GM19351 (cell line): ENCODE data around the gene ADCY2.

Source experiments
- ATAC-seq: cut with Tn5 transposase; IDR thresholded peaks from one replicate; pipeline ENCODE4 v1.9.1; 2021; ENCODE audit warnings: mild to moderate bottlenecking, moderate library complexity; ENCODE audit not compliant: unreplicated experiment

Gene ADCY2

DNA sequence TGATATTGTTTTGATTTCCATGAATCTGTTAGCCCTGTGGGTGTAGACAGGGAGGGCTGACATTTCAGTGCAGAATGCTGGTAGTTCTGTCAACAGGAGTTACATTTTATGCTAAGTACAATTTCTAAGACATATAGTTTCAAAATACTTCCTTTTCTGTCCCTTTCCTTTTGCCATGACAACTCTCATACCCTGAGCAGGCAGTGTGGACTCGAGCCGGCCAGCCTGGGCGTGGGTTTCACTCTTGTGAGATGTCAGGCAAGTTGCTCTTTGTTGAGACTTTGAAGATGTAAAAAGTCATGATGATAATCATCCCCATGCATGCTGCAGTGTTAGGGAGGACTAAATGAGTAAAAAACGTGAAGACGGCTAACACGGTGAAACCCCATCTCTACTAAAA is 257.1 kb downstream of the ADCY2 start:
- ATAC-seq = no peak

DNA sequence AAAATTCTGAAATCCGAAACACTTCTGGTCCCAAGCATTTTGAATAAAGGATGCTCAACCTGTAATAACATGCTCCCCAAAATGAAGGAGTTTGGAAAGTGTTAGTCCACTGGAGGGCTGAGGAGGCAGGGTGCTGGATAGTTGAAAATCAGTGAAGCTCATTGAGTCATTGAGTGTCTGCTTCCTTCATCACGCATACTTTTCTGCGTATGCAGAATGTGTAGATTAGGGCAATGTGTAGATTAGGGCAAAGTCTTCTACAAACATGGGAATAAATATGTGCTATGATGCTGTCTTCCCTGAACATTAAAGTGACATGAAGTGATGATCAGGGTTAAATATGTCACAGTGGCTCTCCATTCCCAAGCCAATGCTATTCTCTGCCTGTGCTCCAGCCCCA is 261.2 kb downstream of the ADCY2 start:
- no peak for ATAC-seq

DNA sequence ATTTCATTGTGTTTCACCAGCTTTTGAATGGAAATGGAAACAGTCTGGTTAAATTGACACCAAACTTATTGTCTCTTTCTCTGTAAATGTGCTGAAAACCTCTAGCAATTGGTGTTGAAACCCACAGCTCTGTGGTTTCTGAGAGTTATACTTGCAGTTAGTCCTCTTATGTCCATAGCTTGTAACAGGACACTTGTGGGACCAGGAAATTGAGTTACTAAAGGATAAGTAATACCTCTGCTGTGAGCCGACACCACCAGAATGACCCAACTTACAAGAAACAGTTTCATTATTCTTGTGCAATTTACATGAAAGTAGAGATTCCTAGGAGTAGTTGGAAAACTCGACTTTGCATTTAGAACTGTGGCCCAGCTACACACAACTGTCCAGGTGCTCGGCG is 263.5 kb downstream of the ADCY2 start:
- ATAC-seq = no peak

DNA sequence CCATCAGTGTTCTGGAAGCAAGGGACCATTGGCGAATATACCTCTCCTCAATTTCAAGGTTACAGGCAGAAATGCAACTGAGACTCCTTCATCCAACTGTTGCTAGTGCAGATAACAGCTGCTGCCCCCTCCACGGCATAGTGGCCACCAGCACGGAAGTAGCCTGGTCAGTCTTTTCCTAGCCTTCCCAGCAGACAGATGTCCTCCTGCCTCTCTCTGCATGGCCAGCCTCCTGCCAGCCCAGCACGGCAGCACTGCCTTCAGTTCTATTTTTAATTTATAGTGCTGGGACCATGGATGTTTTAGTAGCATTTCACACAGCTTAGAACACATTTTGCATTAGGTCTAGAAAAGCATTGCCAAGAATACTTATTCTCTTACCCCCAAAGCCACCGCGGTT is 266.4 kb downstream of the ADCY2 start:
- ATAC-seq = no peak

DNA sequence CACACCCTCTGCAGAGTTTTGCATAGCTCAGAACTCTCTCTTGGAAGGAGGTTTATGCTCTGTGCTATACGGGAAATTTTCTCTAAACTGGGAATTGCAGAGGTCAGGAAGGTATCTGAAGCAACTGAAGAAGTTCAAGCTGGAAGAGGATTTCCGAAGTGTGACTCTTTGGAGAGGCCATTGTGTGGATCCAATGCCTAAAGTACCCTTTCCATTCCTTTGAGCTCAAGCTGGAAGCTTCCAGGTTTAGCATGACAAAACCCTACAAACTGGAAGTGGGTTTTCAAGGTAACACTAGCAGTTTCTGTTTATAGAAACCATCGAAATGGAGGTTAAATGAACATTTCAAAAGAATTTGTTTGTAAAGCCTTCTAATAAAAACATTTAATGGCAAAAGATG is 267.9 kb downstream of the ADCY2 start:
- ATAC-seq = no peak

DNA sequence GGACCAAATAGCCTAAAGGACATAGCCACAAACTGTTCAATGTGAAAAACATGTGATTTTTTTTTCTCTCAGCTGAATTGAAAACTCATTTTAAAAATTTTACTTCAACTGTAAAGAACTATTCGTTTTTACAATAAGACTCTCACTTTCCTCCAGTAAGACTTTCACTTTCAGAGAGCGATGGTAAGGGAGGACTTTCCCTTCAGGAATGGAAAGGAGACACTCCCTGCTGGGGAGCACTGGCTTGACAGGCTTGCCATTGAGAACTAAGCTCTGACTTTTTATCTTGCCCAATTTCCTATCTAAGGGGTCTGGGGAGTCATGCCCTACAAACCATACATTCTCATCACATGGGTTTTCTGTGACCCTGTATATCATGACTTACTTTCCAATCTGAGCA is 268.3 kb downstream of the ADCY2 start:
- no peak for ATAC-seq

DNA sequence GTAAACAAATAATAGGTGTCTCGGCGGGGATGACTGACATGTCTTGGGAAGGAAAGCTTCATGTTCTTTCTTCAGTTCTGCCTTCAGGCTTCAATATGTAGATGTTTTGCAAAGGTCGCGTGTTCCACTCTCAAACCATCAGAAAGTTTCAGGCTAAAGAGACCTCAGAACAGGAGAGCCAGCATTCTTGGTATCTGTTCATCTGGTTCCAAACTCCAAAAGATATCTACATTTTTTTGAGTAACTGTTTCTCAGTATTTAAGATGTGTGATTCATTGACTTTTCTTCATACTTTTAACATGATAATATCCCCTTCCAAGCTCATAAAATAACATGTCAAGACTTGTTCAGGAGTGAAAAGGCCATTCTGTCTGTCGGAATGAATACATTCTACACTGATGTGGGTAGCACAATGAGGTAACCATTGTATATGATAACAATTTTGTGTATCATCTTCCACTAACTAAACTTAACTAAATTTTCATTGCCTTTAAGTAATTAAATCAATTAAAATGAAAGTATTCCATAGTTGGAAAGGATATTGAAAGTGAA is 271.4 kb downstream of the ADCY2 start:
- ATAC-seq = no peak

DNA sequence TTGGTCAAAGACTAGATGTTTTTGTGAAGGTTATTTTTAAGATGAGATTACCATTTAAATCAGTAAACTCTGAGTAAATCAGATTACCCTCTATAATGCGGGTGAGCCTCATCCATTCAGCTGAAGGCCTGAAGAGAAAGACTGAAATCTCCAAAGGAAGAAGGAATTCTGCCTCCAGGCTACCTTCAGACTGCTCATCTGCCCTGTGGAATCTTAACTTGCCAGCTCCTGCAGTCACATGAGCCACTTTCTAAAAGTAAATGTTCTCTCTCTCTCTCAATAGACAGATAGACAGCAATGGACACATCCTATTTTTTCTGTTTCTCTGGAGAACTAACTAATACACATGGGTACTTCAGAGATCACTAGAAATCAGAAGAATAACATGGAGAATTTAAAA is 272.2 kb downstream of the ADCY2 start:
- no peak for ATAC-seq

DNA sequence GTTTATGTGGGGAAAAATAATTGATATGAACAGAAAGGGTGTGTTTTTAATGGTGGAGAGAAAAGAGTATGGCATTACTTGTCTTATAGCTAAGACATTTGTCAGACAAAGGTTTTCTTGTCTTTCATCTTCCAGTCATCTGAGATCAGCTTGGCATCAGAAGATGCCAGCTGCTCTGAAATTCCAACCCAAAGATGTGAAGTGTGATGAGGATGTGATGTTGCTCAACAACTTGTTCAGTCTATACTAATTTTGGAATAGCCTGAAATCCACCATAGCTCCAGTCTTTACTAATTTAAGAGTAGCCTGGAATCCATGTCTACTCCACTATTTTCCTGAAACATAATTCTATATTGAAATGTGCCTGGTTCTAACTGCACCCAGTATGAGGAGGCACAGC is 272.7 kb downstream of the ADCY2 start:
- ATAC-seq = no peak

DNA sequence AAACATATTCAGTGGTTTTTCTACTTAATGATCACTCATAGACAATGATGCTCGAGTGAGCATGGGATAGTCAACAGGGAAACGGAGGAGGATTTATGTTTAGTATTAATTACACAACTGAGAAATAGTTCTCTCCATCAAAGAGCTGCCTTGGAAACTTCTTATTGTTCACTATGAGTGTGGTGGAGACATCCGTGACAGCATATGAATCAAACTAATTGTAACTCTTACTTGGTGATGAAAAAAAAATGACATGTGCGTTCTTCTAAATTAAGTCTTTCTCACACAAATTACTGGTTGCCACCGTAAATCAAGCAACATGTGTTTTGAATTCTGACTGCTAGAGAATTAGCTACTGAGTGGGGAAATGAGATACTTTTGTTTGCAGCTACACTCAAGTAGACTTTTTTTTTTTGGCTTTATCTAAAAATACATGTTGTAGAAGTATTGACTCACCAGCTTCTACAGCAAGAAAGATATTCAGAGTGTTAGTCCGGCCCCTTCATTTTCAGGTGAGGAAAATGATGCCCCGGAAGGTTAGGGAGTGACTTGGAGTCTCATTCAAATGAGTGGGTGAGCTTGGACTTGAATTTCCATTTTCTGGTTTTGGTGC is 275.5 kb downstream of the ADCY2 start:
- no peak for ATAC-seq

DNA sequence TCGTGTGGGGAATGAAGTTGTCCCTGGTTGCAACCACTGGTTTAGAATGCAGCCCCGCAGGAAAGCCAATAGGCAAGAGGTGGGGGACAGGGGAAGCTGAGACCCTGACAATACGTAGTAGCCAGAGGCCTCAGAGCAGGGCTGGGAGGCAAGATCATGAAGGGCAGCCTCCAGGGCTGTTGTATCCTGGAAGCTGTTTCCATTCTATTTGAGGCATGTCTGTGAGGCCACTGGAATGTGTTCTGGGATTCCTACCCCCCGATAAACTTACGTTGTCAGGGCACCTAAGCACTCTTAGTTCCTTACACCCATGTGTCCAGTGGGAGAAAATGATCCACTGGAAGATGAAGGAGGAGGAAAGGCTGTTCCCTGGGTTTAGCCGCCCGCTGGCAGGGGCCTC is 277.7 kb downstream of the ADCY2 start:
- ATAC-seq = no peak

DNA sequence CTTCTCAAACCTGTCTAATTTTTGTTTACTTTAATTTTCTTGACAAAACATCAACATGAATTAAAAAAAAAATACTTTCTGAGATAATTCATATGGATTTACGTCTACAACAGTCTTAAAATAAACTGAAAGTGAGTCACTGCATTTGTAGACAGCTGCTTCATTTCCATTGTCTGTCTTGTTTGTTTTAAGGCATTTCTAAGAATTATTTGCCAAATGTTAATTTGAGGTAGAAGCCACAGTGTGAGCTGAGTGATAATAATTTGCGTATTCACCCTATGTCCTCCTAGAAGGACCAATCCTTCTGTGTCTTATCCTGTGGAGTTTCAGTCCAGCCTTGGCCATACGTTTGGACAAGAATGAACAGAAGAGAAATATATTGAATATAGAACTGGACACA is 280.5 kb downstream of the ADCY2 start:
- no peak for ATAC-seq

DNA sequence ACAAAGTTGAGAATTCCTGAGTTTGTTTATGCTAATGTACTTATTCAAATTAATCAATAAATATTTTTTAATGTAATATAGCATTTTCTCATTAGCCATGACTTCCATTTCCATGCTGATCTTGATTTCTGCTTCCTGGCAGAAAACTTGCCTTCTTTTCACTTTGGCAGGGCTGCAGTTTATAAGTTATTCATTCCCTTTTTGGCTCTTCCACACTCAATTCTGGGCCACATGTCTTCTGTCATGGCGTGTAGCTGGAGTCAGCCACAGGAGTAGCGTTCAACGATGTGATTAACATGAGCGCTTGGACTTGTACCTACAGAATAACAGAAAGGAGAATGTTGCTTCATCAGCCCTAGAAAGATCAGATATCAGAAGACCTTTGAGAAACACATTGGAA is 282.1 kb downstream of the ADCY2 start:
- no peak for ATAC-seq

DNA sequence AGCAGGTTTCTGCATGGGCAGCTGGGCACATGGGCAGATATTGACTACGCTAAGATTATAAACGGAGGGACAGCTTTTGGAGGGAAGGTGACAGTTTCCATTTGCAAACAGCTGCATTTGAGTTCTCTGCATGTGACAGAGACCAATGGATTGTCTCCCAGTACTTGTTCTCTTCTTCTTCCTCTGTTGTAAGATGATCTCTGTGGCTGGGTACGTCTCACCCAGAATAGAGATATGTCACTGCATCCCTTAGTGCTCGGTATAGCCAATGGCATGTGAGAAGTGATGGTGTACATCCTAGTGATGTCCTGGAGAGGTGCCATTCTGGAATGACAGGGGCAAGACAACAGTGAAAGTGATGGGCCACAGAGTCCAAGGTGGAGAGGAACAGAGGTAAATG is 283.7 kb downstream of the ADCY2 start:
- no peak for ATAC-seq

DNA sequence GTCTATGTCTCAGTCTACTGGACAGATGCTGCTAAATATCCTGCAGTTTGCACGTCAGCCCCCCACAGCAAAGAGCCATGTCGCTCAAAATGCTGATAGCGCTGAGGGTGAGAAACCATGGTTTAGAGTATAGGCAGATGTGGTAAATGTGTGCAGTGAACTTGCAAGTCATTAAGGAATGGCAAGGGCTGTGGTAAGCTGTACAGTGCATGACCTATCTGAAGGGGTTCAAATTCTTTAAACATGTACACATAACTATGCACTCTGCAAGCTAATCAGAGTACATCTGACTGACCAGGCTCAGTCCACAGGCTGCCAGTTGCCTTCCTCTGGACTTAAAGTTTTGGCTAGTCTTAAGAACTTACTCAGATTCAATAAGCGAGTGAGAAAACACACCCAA is 284.3 kb downstream of the ADCY2 start:
- no peak for ATAC-seq

DNA sequence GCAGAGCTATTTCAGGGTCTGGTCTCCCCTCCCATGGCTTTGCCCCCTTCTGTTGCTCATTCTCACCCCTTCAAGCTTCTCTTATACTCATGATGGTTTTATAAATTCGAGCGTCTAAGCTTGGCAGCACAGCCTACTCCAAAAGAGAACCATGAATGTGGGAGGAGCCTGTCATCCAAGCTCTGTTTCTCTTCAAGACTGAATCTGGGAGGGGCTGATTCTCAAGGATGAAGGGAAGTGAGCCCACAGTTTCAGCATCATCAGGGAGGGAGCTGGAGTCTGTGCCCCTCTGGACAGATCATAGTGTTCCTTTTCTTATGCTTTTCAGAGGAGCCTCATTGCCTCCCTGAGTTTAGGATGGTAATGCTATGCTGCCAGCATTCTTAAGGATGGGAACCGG is 286.4 kb downstream of the ADCY2 start:
- no peak for ATAC-seq

DNA sequence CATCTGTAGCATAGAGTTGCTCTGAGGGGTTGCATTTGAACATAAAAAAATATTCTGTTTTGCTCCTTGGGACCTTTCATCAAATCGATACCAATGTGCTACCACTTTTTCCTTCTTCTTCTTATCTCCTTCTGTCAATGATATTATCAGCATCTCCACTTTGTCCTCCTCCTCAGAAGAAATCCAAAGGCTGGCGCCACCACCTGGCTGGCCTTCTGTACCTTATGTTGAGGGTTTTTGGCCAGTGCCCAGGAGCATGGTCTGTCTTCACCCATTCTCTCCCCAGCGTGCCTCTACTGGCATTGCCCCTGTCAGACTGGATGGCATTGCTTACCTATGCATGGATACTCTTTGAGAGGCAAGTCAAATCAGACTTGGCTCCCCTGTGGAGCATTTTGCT is 287.8 kb downstream of the ADCY2 start:
- ATAC-seq = no peak

DNA sequence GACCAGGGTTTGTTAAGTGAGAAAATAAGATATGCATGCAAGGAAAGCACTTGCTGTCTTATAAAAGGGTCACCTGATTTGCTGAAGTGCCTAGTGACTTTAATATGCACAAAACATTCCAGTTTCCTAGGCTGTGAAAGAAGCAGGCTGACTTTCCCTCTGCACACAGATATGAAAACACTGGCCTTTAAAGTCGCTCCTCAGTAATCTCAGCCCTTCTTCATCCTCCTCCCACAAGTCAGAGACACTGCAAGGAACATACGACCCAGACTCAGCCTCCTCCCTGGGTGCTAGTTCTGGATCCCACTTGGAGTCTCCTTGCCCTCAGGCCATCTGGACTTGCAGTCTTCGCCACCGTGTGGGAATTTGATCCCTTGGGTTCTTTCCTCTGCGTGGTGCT is 288.9 kb downstream of the ADCY2 start:
- no peak for ATAC-seq

DNA sequence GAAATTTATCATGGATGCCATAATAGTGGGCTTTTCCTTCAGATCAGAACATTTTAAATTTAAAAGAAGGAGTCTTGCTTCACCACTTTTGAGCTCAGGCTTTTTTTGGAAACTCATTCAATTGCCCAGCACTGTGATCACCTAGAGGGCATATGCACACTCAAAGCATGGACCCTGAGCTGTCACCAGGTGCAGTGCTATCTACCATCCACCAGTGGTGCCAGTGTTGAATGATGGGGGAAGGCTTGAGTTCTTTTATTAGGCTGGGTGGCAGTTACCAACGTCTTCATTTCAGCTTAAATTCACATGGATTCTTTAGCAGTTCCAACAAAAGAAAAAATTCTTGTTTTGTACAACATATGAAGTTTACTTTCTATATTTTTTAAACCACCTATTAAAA is 290.9 kb downstream of the ADCY2 start:
- no peak for ATAC-seq

DNA sequence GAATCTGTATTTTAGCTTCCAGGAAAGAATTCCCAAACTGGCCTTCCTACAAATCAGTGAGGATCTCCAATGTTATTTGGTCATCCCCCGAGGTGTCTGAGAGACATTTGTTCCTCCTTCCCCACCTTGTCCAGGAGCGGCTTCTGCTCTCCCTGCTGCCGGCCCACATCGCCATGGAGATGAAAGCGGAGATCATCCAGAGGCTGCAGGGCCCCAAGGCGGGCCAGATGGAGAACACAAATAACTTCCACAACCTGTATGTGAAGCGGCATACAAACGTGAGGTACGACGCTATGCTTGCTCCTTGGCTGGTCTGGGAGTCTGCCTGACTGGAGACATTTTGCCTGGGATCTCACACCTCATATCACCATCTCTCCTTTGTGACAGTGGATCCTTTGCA is 294.6 kb downstream of the ADCY2 start:
- no peak for ATAC-seq

DNA sequence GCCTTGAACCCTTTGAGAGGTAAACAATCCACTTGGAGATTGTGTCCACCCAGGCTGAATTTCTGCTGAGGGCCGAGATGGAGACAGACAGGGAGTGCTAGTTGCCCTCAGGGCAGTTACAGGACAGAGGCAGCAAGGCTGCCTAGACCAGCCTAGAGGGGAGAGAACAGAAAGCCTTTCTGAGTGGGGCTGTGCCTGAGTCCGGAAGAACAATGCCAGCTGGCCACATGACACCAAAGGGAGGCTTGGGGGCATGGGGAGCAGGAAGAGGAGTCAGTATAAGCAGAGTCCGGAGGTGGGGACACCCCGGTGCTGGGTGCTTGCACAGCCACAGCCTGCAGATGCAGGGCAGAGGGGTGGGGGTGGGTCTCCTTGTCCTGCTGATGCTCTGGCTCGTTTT is 309.3 kb downstream of the ADCY2 start:
- ATAC-seq = no peak

DNA sequence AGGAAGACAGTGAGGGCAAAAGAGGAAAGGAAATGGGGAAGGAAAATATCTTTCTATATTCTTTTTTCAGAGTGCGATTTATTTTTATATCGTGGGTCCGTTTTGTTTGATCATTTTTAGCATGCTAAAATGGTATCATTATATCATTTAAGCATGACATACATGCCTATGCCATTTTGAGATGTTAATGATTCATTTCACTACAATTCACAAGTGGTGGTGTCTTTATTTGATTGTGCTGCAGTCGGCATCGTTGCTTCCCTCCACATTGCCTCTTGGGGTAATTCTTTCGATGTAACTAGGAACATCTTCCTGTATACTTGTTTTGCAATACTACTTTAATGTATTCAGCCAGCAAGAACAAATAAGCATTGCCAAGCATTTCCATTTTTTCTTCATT is 309.8 kb downstream of the ADCY2 start:
- ATAC-seq = no peak

DNA sequence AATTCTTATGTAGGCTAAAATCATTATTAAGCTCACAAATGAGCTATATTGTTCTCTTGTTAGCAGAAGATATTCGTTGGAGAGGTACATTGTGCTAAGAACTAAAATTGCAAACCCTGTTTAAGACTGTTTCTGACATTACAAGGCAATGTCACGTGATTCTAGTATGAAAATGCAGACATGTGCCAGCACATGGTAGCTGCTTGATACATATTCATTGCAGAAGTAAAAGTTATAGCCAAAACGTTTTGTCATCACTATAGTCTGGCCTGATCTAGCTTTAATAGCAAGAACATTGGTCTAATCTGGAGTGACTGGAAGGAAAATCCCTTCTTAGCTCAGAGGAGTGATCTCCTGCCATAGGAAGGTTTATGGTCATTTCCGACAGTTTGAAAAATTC is 310.3 kb downstream of the ADCY2 start:
- ATAC-seq = no peak
